AG04450 (cell line): ENCODE results near the gene TMEM130. TPM values are rescaled to one million over a fixed set of nuclear protein-coding genes. Genes with fewer than 3 reads are reported as not detected.

Experiments
- CTCF ChIA-PET: fragments of 300-600, 350-600 bp; formaldehyde crosslinking; extraction: SDS; loops from one replicate; lab custom pipeline; 2022; ENCODE audit warnings: antibody characterized with exemption, inconsistent platforms; lab: Charles Lee
- POLR2A ChIA-PET: fragments of 350-600 bp; formaldehyde crosslinking; extraction: SDS; loops from one replicate; lab custom pipeline; 2021; ENCODE audit warnings: antibody characterized with exemption, inconsistent platforms; lab: Yijun Ruan, JAX
- DNase-seq: peaks from one replicate; pipeline ENCODE4 v3.0.0-alpha.2; 2011; ENCODE audit warnings: low read depth, low spot score
- H3K27ac ChIP-seq: one replicate; pipeline ENCODE4 v1.5.1; 2012; ENCODE audit warnings: low read depth, low read length, control low read depth
- H3K27me3 ChIP-seq: one replicate; pipeline ENCODE4 v1.6.0; 2012; ENCODE audit warnings: low read length; ENCODE audit not compliant: control insufficient read depth, insufficient read depth
- H3K4me3 ChIP-seq: 2 replicates; pipeline ENCODE4 v1.5.1; 2011; ENCODE audit warnings: mild to moderate bottlenecking, low read depth, low read length, control low read depth
- H3K9me3 ChIP-seq: 2 replicates; pipeline ENCODE4 v1.5.1; 2012; ENCODE audit warnings: low read length; ENCODE audit not compliant: control insufficient read depth, insufficient read depth
- polyA plus RNA-seq: library from polyadenylated mRNA; depleted of rRNA; stranded (reverse); fragments of >200 nt; gene quantifications from 2 replicates; pipeline ENCODE4 v1.2.3, GENCODE V29; 2011
- TF ChIP-seq, protein P1 (sequence below): IDR thresholded peaks from 2 replicates; pipeline ENCODE4 v1.5.1; 2011; ENCODE audit warnings: low read depth, low read length, control low read depth, inconsistent platforms

Gene TMEM130
- polyA plus RNA-seq, 1 experiment: 7.0 TPM

DNA sequence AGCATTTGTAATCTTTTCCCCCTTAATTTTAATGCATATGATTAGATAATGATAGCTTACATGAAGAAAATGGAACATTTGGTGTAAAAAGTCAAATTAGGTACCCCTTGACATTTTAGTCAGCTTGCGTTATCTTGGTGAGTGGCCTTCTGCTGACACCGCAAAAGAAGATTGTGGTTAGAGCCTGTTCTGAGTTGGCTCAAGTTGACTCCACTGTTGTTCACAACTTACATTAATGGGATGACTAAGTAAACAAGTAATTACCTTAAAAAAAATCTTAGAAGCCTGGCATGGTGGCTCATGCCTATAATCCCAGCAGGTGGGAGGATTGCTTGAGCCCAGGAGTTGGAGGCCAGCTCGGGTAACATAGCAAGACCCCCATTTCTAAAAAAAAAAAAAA is 32.7 kb upstream of the TMEM130 start:
- no peak overlapping the region for H3K27ac ChIP-seq
- ChIA-PET POLR2A (no interaction called here), CTCF (interaction anchor here (0.6 to 1.6 kb wide), 3 partner anchors 11 to 1074 kb away, joined by 4 to 6 read pairs (median 5); partner anchors contain the start of gene TRRAP)
- TF ChIP-seq, protein P1, sequence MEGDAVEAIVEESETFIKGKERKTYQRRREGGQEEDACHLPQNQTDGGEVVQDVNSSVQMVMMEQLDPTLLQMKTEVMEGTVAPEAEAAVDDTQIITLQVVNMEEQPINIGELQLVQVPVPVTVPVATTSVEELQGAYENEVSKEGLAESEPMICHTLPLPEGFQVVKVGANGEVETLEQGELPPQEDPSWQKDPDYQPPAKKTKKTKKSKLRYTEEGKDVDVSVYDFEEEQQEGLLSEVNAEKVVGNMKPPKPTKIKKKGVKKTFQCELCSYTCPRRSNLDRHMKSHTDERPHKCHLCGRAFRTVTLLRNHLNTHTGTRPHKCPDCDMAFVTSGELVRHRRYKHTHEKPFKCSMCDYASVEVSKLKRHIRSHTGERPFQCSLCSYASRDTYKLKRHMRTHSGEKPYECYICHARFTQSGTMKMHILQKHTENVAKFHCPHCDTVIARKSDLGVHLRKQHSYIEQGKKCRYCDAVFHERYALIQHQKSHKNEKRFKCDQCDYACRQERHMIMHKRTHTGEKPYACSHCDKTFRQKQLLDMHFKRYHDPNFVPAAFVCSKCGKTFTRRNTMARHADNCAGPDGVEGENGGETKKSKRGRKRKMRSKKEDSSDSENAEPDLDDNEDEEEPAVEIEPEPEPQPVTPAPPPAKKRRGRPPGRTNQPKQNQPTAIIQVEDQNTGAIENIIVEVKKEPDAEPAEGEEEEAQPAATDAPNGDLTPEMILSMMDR: no peak
- no peak overlapping the region for H3K4me3 ChIP-seq
- H3K27me3 ChIP-seq: no peaks in the 10 kb centered on the region
- no peak for DNase-seq
- H3K9me3 ChIP-seq: no peaks in the 10 kb centered on the region

DNA sequence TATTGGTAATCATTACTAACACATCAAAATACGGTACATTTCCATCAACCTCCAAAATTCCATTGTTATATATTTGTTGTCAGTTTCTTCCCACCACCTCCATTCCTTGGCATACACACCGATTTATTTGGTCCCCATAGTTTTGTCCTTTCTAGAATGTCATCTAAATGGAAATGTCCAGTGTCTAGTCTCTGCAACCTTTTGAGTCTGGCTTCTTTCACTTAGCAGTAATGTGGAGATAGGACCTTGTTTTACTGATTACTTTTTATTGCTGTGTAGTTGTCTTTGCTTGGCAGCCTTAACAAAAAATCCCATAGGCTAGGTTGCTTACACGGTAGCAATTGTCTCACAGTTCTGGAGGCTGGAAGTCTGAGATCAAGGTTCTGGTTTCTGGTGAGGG is 31.0 kb upstream of the TMEM130 start:
- POLR2A ChIA-PET: no interaction called here
- TF ChIP-seq, protein P1: no peak
- Histone ChIP-seq H3K27ac (no peak overlapping the region), H3K27me3 (no peaks in the 10 kb centered on the region), H3K9me3 (no peaks in the 10 kb centered on the region), H3K4me3 (no peak overlapping the region)
- CTCF ChIA-PET: no interaction called here
- DNase-seq: no peak

DNA sequence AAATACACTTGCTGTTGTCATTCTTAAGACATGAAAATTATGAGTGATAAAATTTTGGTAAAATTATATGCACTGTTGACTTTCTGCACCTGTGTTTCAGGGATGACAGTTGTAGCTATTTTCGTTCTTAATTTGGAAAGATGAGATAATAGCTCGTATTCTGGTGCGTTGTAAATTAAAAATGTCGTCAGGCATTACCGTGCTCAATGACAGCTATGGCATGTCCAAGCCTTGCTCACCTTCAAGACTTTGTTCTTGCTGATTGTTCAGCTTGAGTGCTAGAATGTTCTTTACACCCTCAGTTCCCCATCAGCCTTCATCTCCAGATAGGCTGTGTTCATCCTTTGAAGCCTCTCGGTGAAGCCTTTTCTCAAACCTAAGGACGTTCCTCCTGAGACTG is 30.0 kb upstream of the TMEM130 start:
- POLR2A ChIA-PET: no interaction called here
- no peak overlapping the region for H3K4me3 ChIP-seq
- H3K27ac ChIP-seq: no peak overlapping the region
- no peaks in the 10 kb centered on the region for H3K9me3 ChIP-seq
- TF ChIP-seq, protein P1: no peak
- H3K27me3 ChIP-seq: no peaks in the 10 kb centered on the region
- CTCF ChIA-PET: interaction anchor here (0.9 kb wide), 1 partner anchor 879 kb away, joined by 3 read pairs; no protein-coding TSS in a partner anchor
- no peak for DNase-seq

DNA sequence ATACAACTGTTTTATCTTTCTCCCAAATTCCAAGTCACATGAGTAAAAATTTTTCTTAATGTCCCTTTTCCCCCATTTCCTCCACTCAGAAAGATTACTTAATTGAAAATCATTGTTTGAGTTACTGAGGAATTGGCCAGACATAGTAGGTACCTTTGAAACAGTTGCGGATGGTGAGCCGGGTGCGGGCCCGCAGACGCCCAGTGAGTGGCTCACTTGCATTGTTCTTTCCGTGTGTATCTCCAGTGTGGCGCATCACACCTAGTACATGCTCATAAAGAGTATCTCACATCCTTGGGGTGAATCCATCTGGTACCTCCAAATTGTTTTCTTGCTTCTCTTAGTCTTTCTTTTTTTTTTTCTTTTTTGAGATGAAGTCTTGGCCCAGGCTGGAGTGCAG is 22.8 kb upstream of the TMEM130 start:
- no peak for DNase-seq
- H3K4me3 ChIP-seq: no peak overlapping the region
- CTCF ChIA-PET: no interaction called here
- TF ChIP-seq, protein P1: no peak
- POLR2A ChIA-PET: no interaction called here
- no peak overlapping the region for H3K27ac ChIP-seq
- H3K9me3 ChIP-seq: no peaks in the 10 kb centered on the region
- H3K27me3 ChIP-seq: no peaks in the 10 kb centered on the region

DNA sequence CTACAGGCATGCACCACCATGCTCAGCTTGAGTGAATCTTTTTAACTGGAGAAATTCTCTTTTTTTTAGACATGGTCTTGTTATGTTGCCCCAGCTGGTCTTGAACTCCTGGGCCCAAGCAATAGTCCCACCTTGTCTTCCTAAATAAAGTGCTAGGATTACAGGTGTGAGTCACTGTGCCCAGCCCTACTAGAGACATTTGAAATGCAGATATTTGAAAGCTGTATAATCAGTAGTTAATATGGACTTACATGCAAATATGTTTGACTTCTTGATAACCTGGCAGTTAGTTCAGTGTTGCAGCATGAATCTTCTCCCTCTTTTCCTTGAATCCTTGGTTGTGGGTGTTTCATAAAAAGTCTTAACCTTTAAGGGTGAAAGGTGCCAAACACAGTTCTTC is 17.2 kb upstream of the TMEM130 start:
- Histone ChIP-seq H3K27me3 (no peaks in the 10 kb centered on the region), H3K27ac (no peak overlapping the region), H3K9me3 (no peaks in the 10 kb centered on the region), H3K4me3 (no peak overlapping the region)
- no peak for DNase-seq
- ChIA-PET CTCF (interaction anchor here (0.6 to 0.9 kb wide), 2 partner anchors 8 to 865 kb away, joined by 4 read pairs; partner anchors contain the start of gene TRRAP), POLR2A (no interaction called here)
- TF ChIP-seq, protein P1: no peak
